NCI-H146 (cell line): ENCODE results near the gene ALOX15B.
"Not testable (repeated sequence)": the region's sequence is repeated elsewhere in the genome, so short reads cannot be mapped to it uniquely, and the experiment has no call there.

Experiments used
- DNase-seq: peaks from one replicate; lab custom pipeline; 2025; lab: John Stamatoyannopoulos, UW

The ALOX15B gene

GRCh38 chr17:8013731-8014557 is 24.9 kb upstream of the ALOX15B start:
- DNase-seq: no peak

- DNase-seq: no peak
These were observed 24.4 kb upstream of the ALOX15B start for GRCh38 chr17:8014558-8014850.

DNA sequence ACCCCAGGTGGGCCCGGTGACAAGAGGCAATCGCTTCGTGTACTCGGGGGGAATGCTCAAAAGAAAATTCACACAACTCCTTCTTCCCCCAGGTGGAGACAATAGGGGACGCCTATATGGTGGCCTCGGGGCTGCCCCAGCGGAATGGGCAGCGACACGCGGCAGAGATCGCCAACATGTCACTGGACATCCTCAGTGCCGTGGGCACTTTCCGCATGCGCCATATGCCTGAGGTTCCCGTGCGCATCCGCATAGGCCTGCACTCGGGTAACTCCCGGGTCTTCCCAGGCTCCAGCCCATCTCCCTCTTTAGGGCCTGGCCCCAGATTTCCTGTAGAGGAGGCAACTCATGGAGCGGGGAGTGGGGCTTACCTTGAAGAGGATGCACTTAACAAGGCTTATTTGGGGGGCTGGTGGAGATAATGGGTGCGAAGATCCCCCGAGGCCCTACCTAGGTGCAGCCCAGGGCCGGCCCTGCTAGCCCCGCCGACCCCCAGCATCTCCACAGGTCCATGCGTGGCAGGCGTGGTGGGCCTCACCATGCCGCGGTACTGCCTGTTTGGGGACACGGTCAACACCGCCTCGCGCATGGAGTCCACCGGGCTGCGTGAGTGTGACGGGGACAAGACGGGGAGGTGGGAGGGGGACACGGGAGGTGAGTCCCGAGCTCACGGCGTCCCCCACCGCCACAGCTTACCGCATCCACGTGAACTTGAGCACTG is 23.5 kb upstream of the ALOX15B start:
- no peak for DNase-seq

DNA sequence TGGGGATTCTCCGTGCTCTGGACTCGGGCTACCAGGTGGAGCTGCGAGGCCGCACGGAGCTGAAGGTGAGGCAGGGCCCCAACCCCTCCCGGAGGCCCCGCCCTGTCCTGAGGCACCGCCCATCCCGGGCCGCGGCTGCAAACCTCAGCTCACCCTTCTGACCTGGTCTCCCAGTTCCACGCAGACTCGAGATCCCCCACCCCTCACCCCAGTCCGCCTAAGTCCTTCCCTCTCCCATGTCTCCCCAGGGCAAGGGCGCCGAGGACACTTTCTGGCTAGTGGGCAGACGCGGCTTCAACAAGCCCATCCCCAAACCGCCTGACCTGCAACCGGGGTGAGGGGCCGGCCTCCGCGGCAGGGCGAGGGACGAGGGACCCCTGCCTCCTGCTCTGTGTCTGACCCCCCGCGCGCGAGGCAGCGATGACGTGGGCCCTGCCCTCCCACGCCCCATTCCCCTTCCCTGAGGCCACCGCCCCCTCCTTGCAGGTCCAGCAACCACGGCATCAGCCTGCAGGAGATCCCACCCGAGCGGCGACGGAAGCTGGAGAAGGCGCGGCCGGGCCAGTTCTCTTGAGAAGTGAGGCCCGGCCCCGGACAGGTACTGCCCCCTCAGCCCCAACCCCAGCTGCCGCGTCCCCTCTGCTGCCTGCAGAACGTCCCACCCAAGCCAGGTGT is 22.8 kb upstream of the ALOX15B start:
- DNase-seq: no peak

GRCh38 chr17:8016632-8017424 is 22.0 kb upstream of the ALOX15B start:
- peak; percentile 9 for DNase-seq

- no peak for DNase-seq
These were observed 20.4 kb upstream of the ALOX15B start for GRCh38 chr17:8018436-8018835.

DNA sequence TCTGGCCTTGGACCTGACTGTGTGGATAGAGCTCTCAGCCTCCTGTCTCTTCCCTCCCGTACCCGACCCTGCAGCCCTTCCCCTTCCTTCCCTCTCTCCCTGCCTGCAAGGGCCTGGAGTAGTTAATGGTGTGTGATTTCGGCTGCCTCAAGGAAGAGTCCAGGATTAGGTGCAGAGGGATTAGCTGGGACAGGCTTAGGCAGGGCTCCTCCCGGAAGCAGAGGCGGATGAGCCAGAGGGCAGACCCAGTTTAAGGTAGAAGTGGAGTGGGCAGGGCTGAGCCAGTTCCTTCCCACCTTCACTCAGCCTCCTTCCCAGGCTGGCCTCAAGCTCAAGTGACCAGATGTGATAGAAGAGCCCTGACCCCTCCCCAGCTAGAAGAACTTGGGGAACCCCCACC is 19.7 kb upstream of the ALOX15B start:
- DNase-seq: no peak

GRCh38 chr17:8019665-8020650 is 18.9 kb upstream of the ALOX15B start:
- DNase-seq: no peak

- DNase-seq: no peak
These were observed 17.9 kb upstream of the ALOX15B start for GRCh38 chr17:8020776-8021564.

GRCh38 chr17:8021565-8022359 is 17.1 kb upstream of the ALOX15B start:
- no peak for DNase-seq

DNA sequence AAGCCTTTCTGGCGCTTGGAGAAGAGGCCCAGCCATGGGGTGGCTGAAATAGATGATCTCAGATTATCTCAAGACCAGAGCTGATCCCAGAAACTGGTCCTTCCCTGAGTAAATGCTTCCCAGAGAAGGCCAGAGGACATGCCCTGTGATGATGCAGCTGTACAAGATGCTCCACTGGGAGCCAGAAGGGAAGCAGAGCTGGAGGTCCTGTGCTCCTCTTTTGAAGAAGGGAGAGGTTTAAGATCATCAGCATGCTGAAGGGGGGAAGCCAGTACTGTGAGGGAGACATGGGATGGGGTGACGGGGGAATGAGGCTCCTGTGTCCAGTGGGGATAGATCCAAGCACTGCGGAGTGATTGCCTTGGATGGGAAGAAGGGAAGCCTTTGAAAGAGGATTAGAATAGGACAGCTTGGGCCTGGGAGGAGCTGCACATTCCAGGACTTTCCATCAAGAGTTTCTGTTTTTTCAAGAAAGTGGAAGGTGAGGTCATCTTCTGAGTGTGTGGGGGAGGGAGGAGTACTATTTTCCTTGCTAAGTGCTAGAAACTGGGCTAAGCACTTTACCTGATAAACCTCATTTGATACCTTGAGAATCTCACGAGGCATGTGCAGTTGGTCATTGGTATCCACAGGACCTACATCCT is 16.4 kb upstream of the ALOX15B start:
- DNase-seq: no peak

DNA sequence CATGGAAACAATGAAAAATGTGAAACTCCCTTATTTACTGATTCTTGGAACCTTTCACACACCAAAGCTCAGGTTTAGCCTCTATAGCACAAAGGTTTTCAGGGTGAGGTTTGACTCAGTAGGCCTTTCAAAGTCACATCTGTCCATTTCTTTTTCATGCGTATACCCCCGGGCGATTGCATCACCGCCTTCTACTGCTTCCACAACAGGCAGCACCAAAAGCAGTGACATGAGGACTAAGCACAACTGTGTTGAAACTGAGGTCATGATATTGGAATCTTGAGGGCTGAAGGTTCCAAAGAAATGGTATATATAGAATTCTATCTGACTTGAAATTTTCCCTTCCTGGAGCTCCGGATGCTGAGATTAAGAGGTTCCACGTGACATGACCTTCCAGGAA is 14.7 kb upstream of the ALOX15B start:
- DNase-seq: not testable (repeated sequence)

DNA sequence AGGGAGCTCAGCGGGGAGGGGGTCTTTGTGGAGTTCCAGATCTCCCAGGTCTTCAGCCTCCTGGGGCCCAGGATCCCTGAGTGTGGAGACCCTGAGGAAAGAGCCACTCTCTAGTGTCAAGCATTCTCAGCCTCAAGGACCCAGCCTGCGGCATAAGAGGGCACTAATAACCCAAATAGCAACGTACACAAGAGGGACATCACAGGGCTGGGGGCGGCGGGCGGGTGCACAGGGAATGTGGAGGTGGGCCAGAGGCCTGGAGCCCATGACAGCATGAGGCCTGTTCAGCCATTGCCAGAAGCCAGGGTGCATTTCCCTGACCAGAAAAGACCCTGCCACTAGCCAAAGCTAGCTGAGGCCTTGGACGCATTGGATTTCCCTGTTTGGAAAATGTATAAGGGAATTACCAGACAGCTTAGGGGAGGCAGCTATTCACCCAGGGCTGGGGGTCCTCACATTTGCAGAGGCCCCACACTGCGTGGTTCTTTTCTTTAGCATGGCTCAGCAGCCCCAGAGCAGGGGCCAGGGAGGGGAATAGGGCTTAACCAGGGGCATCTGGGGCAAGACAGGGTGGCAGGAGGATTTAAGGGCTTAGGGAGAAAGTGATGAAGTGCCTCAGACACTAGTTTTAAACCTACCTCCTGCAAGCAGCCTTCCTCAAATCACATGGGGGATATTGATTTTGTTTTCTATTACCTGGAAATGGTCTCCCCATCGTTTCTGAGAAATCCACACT is 13.5 kb upstream of the ALOX15B start:
- no peak for DNase-seq

DNA sequence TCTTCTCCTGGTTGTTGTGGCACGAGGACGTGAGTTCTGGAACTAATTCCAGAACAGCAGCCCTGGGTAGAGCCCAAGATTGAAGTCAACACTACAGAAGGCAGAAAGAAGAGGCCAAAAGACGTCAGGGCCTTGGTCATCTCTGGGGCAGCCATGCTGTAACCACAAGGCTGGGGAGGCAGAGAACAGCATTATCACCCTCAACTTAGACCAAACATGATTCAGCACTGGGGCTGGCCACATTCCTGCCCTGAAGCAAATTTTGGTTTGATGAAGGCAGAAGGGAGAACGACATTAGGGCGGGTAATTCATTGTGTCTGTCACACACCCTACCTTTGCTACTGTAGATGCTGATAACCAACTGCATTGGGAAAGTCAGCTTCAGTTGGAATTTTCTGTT is 9.7 kb upstream of the ALOX15B start:
- DNase-seq: no peak

DNA sequence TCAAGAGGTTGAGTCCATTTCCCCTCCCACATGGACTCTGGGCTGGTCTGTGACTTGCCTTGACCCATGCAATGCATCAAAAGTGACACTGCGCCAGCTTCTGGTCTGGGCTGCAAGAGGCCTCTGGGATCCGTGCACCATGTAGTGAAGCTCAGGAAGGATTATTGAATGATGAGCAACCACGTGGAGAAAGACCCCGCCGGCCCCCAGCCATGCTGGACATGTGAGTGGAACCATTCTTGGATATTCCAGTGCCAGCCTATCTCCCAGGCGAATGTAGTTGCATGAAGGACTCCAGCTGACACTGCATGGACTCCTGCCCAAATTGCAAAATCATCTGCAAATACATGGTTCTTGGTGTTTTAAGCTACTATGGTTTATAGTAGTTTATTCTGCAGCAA is 7.6 kb upstream of the ALOX15B start:
- no peak for DNase-seq

GRCh38 chr17:8031950-8032349 is 6.9 kb upstream of the ALOX15B start:
- no peak for DNase-seq

DNA sequence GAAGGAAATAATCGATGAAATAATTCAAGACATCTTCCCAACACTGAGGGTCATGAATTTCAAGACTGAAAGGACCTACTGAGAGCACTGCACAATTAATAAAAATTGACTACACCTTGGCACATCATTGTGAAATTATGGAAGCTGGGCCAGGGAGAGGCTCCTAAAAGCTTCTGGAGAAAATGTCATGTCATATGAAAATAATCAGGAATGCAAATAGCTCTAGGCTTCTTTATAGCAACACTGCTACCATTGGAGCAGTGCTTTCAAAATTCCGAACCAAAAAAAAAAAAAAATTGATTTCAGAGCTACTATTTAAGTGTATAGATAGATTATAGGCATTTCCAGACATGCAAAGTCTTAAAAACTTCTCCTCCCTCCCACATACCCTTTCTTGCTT is 6.4 kb upstream of the ALOX15B start:
- DNase-seq: no peak

GRCh38 chr17:8039611-8040168 is 831 bp downstream of the ALOX15B start:
- no peak for DNase-seq
